GM12878 (cell line): ENCODE results near the gene DPEP1. TPM values are rescaled to one million over a fixed set of nuclear protein-coding genes. Genes with fewer than 3 reads are reported as not detected.
A peak's percentile ranks its signal among the peaks of the same experiment; 100 is the strongest.

ENCODE experiments used
- BACH1 ChIP-seq: fragments of 450-650 bp; IDR thresholded peaks from 2 replicates; pipeline ENCODE4 v1.6.1; 2017; ENCODE audit warnings: mild to moderate bottlenecking, borderline replicate concordance
- CHD4 ChIP-seq: fragments of 200-600 bp; sonication (generic); IDR thresholded peaks from 2 replicates; pipeline ENCODE4 v1.6.1; 2016; ENCODE audit warnings: mild to moderate bottlenecking
- EP300 ChIP-seq, 2 experiments: fragments of 150-350 bp in 1 of 2; IDR thresholded peaks; 2 replicates each; pipeline ENCODE4 v1.6.1; 2011 to 2012; ENCODE audit warnings: low read depth in 2 of 2, low read length in 2 of 2, borderline replicate concordance in 1 of 2, improper control_type of control experiment in 1 of 2, inconsistent platforms in 1 of 2; ENCODE audit not compliant: control insufficient read depth in 1 of 2
- ETV6 ChIP-seq, 2 experiments: fragments of 450-650 bp in 1 of 2; IDR thresholded peaks in 1 of 2; conservative IDR thresholded peaks in 1 of 2; 2 replicates each; pipeline ENCODE4 v1.6.1; 2014; ENCODE audit warnings: antibody characterized with exemption in 1 of 2, borderline replicate concordance in 1 of 2, low read depth in 1 of 2, mild to moderate bottlenecking in 1 of 2, moderate library complexity in 1 of 2
- FOS ChIP-seq: IDR thresholded peaks from 3 replicates; pipeline ENCODE4 v1.6.1; 2011; ENCODE audit warnings: borderline replicate concordance; ENCODE audit not compliant: insufficient read length; ENCODE audit errors: extremely low read depth
- FOXK2 ChIP-seq: fragments of 450-650 bp; IDR thresholded peaks from 2 replicates; pipeline ENCODE4 v1.6.1; 2017; ENCODE audit warnings: mild to moderate bottlenecking, moderate library complexity
- HCFC1 ChIP-seq: fragments of 150-350 bp; IDR thresholded peaks from 2 replicates; pipeline ENCODE4 v1.6.1; 2014; ENCODE audit warnings: low read length
- KAT2A ChIP-seq: conservative IDR thresholded peaks from 2 replicates; pipeline ENCODE4 v1.6.1; 2011; ENCODE audit warnings: low read depth, low read length; ENCODE audit not compliant: control insufficient read depth
- KLF5 ChIP-seq: fragments of 450-650 bp; IDR thresholded peaks from 2 replicates; pipeline ENCODE4 v1.6.1; 2014; ENCODE audit warnings: mild to moderate bottlenecking; ENCODE audit not compliant: partially characterized antibody
- MXI1 ChIP-seq: fragments of 150-350 bp; IDR thresholded peaks from 2 replicates; pipeline ENCODE4 v1.6.1; 2011; ENCODE audit warnings: low read depth, mild to moderate bottlenecking, inconsistent platforms, low read length, improper control_type of control experiment
- POLR2AphosphoS2 ChIP-seq: IDR thresholded peaks from 2 replicates; pipeline ENCODE4 v1.6.1; 2011; ENCODE audit warnings: low read depth, mild to moderate bottlenecking, low read length, improper control_type of control experiment, moderate library complexity
- POU2F2 ChIP-seq: IDR thresholded peaks from 3 replicates; pipeline ENCODE4 v1.6.1; 2011; ENCODE audit warnings: low read depth, mild to moderate bottlenecking, low read length, borderline replicate concordance
- RELA ChIP-seq: fragments of 450-650 bp; IDR thresholded peaks from 2 replicates; pipeline ENCODE4 v1.8.0; 2014; ENCODE audit warnings: borderline replicate concordance; ENCODE audit not compliant: partially characterized antibody
- STAT3 ChIP-seq: IDR thresholded peaks from 2 replicates; pipeline ENCODE4 v1.6.1; 2011; ENCODE audit warnings: low read depth, low read length, improper control_type of control experiment
- ZNF24 ChIP-seq: fragments of 450-650 bp; IDR thresholded peaks from 2 replicates; pipeline ENCODE4 v1.6.1; 2017; ENCODE audit warnings: antibody characterized with exemption, mild to moderate bottlenecking
- polyA plus RNA-seq, 11 experiments: library from polyadenylated mRNA; depleted of rRNA in 4 of 11; unstranded in 6 of 11; stranded (reverse) in 5 of 11; fragments of >200 nt; fragmentation: Nextera tagmentation in 4 of 11; fragmentation: Illumina TruSeq in 1 of 11; extraction: Ambion mirVana in 4 of 11; extraction: Trizol in 1 of 11; gene quantifications; 1 replicate in 1 of 11; 2 replicates in 10 of 11; pipeline versions ENCODE4 v1.2.1 to v1.2.3, GENCODE V29; 2011 to 2016; ENCODE audit warnings: inconsistent platforms in 2 of 11, missing spikeins in 2 of 11, low read depth in 1 of 11
- total RNA-seq, 4 experiments: library from RNA; depleted of rRNA in 3 of 4; stranded (reverse); fragments of >200 nt in 3 of 4; fragmentation: Illumina TruSeq in 1 of 4; extraction: Trizol in 1 of 4; gene quantifications; 2 replicates each; pipeline versions ENCODE4 v1.2.1 to v1.2.3, GENCODE V29; 2013 to 2021
- TF ChIP-seq, protein P1 (sequence below): fragments of 450-650 bp; IDR thresholded peaks from 2 replicates; pipeline ENCODE4 v1.6.1; 2017; ENCODE audit warnings: mild to moderate bottlenecking
- TF ChIP-seq, protein P2 (sequence below): fragments of 450-650 bp; IDR thresholded peaks from 2 replicates; pipeline ENCODE4 v1.6.1; 2014; ENCODE audit warnings: mild to moderate bottlenecking
- TF ChIP-seq, protein P3 (sequence below): fragments of 450-650 bp; IDR thresholded peaks from 2 replicates; pipeline ENCODE4 v1.6.1; 2017; ENCODE audit warnings: mild to moderate bottlenecking, moderate library complexity
- TF ChIP-seq, protein P4 (sequence below): fragments of 150-350 bp; IDR thresholded peaks from 2 replicates; pipeline ENCODE4 v1.6.1; 2016; ENCODE audit warnings: low read depth, low read length

DPEP1 gene
- total and polyA plus RNA-seq, 10 of the 15 experiments (the other 5 are each of a cell fraction or from before 2014, with no cell fraction given) = not detected

DNA sequence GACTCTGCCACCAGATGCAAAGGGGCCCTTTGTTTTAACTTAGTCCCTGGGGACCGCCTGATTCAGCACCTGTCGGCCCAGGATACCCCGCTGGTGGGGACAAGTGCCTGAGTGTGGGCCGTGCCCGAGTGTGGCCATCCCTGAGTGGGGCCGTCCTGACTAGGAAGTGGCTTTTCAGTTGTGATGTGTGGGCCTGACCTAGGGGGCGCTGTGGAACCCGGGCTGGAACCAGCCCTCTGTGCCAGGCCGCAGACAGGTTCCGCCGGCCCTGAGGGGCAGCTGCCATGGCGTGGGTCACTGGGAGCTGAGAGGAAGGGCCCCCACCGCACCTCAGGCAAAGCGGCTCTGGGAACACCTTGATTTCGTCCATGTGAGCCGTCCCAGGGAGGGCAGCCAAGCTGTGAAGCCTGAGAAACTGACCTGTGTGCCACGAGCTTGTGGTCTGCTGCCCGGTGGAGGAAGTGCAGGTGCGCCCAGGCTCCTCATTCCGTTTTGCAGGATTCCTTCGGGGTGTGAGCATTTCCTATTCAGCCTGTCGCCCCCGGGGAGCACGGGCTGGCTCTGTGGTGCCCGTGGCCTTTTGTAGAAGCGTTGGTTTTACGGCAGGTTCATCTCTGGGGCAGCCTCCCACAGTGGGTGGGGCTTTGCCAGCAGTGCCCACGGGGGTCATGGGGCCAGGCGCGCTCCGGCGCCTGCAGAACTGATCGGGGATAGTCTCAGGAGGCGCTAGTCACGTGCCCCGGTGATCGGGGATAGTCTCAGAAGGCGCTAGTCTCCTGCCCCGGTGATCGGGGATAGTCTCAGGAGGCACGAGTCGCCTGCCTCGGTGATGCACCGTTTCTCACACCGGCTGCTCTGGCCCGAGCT is 47.7 kb upstream of the DPEP1 start (continued):
- TF ChIP-seq, protein P1, sequence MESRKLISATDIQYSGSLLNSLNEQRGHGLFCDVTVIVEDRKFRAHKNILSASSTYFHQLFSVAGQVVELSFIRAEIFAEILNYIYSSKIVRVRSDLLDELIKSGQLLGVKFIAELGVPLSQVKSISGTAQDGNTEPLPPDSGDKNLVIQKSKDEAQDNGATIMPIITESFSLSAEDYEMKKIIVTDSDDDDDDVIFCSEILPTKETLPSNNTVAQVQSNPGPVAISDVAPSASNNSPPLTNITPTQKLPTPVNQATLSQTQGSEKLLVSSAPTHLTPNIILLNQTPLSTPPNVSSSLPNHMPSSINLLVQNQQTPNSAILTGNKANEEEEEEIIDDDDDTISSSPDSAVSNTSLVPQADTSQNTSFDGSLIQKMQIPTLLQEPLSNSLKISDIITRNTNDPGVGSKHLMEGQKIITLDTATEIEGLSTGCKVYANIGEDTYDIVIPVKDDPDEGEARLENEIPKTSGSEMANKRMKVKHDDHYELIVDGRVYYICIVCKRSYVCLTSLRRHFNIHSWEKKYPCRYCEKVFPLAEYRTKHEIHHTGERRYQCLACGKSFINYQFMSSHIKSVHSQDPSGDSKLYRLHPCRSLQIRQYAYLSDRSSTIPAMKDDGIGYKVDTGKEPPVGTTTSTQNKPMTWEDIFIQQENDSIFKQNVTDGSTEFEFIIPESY = no peak
- TF ChIP-seq HCFC1 (no peak), KAT2A (no peak), RELA (no peak), FOS (no peak), KLF5 (no peak), STAT3 (no peak), CHD4 (no peak), POLR2AphosphoS2 (no peak), BACH1 (peak; percentile 33; the same call in 1 of the 2 replicates), EP300 (IDR thresholded peaks at IDR 0.05; ENCODE audit: borderline replicate concordance in 1 of 2, control insufficient read depth in 1 of 2, low read depth in 2 of 2, low read length in 2 of 2) (no peak), MXI1 (no peak), ZNF24 (no peak), POU2F2 (no peak), ETV6 (conservative IDR thresholded peaks at IDR 0.05 in 1 of 2, IDR thresholded peaks at IDR 0.05 in 1 of 2; ENCODE audit: borderline replicate concordance in 1 of 2, low read depth in 1 of 2) (no peak), FOXK2 (no peak)
- TF ChIP-seq, protein P2, sequence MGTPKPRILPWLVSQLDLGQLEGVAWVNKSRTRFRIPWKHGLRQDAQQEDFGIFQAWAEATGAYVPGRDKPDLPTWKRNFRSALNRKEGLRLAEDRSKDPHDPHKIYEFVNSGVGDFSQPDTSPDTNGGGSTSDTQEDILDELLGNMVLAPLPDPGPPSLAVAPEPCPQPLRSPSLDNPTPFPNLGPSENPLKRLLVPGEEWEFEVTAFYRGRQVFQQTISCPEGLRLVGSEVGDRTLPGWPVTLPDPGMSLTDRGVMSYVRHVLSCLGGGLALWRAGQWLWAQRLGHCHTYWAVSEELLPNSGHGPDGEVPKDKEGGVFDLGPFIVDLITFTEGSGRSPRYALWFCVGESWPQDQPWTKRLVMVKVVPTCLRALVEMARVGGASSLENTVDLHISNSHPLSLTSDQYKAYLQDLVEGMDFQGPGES = no peak
- TF ChIP-seq, protein P3, sequence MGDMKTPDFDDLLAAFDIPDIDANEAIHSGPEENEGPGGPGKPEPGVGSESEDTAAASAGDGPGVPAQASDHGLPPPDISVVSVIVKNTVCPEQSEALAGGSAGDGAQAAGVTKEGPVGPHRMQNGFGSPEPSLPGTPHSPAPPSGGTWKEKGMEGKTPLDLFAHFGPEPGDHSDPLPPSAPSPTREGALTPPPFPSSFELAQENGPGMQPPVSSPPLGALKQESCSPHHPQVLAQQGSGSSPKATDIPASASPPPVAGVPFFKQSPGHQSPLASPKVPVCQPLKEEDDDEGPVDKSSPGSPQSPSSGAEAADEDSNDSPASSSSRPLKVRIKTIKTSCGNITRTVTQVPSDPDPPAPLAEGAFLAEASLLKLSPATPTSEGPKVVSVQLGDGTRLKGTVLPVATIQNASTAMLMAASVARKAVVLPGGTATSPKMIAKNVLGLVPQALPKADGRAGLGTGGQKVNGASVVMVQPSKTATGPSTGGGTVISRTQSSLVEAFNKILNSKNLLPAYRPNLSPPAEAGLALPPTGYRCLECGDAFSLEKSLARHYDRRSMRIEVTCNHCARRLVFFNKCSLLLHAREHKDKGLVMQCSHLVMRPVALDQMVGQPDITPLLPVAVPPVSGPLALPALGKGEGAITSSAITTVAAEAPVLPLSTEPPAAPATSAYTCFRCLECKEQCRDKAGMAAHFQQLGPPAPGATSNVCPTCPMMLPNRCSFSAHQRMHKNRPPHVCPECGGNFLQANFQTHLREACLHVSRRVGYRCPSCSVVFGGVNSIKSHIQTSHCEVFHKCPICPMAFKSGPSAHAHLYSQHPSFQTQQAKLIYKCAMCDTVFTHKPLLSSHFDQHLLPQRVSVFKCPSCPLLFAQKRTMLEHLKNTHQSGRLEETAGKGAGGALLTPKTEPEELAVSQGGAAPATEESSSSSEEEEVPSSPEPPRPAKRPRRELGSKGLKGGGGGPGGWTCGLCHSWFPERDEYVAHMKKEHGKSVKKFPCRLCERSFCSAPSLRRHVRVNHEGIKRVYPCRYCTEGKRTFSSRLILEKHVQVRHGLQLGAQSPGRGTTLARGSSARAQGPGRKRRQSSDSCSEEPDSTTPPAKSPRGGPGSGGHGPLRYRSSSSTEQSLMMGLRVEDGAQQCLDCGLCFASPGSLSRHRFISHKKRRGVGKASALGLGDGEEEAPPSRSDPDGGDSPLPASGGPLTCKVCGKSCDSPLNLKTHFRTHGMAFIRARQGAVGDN = peak; percentile 28; the same call in 1 of the 2 replicates
- TF ChIP-seq, protein P4, sequence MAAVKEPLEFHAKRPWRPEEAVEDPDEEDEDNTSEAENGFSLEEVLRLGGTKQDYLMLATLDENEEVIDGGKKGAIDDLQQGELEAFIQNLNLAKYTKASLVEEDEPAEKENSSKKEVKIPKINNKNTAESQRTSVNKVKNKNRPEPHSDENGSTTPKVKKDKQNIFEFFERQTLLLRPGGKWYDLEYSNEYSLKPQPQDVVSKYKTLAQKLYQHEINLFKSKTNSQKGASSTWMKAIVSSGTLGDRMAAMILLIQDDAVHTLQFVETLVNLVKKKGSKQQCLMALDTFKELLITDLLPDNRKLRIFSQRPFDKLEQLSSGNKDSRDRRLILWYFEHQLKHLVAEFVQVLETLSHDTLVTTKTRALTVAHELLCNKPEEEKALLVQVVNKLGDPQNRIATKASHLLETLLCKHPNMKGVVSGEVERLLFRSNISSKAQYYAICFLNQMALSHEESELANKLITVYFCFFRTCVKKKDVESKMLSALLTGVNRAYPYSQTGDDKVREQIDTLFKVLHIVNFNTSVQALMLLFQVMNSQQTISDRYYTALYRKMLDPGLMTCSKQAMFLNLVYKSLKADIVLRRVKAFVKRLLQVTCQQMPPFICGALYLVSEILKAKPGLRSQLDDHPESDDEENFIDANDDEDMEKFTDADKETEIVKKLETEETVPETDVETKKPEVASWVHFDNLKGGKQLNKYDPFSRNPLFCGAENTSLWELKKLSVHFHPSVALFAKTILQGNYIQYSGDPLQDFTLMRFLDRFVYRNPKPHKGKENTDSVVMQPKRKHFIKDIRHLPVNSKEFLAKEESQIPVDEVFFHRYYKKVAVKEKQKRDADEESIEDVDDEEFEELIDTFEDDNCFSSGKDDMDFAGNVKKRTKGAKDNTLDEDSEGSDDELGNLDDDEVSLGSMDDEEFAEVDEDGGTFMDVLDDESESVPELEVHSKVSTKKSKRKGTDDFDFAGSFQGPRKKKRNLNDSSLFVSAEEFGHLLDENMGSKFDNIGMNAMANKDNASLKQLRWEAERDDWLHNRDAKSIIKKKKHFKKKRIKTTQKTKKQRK = no peak
